GM18909 (cell line): Measurements from ENCODE around the gene CABLES2.

ENCODE experiments used
- ATAC-seq: cut with Tn5 transposase; IDR thresholded peaks from one replicate; pipeline ENCODE4 v1.9.1; 2021; ENCODE audit warnings: mild to moderate bottlenecking; ENCODE audit not compliant: unreplicated experiment, poor library complexity

Gene CABLES2

GRCh38 chr20:62353289-62354030 is 53.6 kb downstream of the CABLES2 start:
- no peak for ATAC-seq

- no peak for ATAC-seq
Observed at GRCh38 chr20:62352402-62353288, 54.4 kb downstream of the CABLES2 start.

DNA sequence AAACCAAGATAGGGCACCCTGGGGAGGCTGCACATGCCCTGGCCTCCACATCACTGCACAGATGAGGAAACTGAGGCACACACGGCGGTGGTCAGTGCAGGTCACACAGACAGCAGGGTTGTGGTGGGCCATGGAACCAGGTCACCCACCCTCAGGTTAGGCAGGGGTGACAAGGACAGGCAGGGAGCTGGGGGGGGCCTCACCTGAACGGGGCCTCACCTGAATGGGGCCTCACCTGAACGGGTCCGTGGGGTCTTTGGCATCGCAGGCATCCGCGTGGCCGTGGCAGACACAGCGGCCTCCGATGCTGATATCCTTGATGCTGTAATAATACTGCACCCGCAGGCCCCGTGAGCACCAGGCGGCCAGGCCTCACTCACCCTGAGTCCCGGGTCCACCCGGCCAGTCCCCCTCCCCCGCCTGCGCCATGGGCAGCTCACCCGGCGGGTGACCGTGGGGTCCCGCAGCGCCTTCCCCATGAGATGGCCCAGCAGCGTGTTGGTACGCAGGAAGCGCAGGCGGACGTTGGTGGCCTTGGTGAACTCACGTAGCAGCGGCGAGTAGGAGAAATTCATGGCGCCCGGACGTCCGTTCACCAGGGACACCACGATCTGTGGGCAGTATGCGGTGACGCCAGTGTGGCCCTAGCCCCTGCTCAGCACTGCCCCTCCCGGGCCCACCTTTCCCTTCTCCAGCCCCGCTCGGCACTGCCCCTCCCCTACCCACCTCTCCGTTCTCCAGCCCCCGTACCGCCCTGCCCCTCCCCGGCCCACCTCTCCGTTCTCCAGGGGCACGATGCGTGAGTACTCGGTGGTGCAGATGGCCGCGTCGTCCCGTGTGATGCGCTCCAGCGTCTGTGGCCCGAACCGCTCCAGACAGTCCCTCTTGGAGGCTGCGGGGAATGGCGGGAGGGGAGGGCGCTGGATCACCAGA is 55.4 kb downstream of the CABLES2 start:
- ATAC-seq: no peak

DNA sequence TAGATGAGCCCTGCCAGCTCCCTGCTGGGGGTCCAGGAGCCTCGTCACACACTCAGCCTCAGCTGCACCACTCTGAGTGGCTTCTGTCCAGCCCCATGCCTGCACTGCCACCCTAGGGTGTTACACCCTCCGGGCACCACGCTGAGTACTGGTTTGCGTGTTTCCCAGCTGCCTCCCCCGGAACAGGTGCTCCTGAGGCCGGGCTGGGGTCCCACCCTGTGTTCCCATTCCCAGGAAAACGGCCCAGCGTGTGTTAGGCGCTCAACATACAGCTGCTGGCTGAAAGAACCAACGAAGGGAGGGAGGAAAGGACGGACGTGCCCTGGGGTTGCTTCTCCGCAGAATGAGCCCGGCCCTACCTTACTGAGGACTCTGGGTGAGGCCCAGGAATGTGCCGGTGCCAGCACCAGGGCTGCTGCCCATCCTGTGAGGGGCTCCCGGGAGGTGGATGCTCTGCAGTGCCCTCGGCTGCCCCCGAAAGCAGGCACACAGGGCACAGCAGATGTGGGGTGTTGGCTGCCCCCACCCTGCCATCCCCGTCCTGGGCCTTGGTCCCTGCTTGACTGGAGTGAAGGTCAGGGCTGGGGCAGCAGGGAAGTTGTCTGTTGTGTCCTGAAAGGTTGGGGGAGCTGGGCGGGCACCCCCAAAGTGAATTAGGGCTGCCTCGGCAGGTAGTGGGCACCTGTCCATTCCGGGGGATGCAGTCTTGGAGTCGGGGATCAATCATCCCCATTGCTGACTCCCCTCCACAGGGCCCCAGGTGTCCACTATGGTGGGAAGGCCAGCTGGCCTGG is 56.3 kb downstream of the CABLES2 start:
- ATAC-seq: no peak

DNA sequence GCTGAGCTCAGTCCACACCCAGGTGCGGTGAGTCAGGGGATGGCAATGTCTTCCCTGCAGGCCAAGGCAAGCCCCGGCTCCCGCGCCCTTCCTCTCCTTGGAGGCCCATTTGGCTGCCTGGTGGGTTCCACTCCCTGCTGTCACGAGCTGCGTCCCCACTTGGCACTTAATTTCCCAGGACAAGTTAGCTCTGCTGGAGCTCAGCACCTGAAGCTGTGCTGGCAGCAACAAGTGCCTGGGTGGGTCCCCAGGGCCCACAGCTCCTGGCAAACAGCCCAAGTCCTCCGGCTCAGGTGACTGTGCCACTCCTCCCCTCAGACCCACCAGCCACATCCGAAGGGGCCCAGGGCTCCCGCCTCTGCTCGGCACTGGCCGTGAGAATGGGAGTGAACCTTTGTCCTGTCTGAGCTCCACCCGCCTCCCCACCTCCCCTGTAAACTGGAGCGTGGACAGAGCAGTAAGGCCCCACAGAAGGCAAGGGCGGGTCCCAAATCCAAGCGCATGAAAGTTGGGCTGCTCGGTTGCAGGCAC is 56.9 kb downstream of the CABLES2 start:
- no peak for ATAC-seq

DNA sequence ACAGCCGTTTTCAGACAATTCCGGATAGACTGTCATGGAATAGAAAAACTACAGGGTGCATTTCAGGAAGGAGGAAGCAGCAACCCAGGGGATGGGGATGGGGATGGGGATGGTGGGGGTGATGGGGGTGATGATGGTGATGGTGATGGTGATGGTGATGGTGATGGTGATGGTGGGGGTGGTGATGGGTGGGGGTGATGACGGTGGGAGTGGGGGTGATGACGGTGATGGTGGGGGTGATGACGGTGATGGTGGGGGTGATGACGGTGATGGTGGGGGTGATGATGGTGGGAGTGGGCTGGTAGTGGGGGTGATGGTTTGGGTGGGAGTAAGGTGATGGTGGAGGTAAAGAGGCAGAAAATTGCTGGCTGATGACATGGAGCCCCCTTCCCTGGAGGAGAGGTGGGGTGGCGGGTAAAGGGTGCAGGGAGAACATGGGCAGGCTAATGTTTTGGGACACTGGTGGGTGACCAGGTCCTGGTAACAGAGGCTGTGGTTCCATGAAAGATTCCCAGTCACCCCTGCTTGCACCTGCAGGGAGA is 57.5 kb downstream of the CABLES2 start:
- no peak for ATAC-seq

DNA sequence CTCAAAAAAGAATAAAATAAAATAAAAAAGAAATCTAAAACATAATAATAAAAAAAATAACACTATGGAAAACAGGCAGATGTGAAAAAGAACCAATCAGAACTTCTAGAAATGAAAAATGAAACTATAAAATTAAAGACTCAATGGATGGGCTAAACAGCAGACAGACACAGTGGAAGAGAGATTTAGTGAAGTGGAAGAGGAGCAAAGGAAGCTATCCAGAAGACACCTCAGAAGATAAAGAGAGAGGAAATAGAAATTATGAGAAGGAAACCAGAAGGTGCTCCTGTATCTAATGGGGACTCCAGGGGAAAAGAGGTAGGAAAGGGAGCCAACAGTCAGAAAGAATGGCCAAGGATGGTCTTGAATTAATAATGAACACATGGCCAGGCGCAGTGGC is 58.5 kb downstream of the CABLES2 start:
- ATAC-seq: no peak

DNA sequence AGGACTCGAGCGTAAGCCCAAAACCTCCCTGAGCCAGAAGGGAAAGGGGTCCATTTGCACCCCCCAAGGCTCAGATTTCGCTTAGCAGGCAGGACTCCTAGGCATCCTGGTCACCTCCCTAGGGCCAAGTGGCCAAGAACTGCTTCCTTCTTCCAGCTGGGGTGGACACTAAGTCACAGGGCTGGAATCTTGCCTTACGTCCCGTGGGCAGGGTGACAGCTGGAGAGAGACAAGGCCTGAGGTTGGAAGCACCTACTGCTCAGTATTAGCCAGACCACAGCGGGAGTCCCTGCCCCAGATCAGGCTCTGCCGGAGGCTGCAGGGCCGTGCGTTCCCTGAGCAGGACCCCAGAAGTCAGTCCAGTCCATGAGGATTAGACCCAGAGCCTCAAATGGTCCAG is 59.6 kb downstream of the CABLES2 start:
- ATAC-seq: no peak

GRCh38 chr20:62347151-62347404 is 60.0 kb downstream of the CABLES2 start:
- ATAC-seq: no peak

GRCh38 chr20:62346398-62347150 is 60.5 kb downstream of the CABLES2 start:
- ATAC-seq: no peak

DNA sequence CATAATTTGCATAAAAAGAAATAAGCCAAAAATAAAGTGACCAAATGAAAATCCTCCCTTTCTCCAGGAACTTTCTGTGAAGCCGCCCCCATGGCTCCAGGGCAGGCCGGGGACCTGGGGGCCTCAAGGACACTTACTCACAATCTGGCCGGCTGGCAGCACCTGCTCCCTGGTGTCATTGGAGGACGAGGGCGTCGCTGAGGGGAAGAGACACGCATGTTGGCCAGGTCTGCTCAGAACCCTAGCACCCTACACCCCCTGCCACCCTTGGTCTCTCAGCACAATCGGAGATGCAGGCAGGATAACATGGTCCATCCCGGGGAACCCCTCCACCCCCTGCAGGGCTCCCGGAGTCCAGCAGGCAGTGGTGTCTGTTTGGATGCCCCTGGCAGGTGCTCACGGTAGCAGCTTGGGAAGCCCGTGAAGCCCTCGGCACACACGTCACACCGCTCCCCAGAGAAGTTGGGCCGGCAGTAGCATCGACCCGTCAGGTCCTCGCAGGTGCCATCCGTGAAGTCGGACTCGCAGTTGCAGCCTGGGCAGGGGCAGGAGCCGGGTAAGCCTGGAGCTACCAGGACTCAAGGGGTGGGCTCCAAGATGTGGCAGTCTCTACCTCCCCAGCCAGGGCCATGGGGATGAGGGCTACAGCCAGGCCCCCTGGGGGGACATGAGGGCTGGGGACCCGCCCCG is 61.3 kb downstream of the CABLES2 start:
- ATAC-seq: no peak

DNA sequence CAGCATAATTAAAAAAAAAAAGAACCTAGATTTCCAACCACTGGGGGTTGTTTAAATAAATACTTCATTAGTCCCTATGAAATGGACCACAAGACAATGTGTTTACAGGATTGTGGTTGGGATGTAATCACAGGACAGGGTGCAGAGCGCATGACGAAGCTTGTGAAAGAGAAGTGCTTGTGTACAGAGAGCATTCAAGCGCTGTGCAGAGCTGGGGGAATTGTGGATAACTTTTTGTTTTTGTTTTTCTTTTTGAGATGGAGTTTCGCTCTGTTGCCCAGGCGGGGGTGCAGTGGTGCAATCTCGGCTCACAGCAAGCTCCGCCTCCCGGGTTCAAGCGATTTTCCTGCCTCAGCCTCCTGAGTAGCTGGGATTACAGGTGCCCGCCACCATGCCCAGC is 62.3 kb downstream of the CABLES2 start:
- ATAC-seq: no peak

- ATAC-seq: no peak
Observed at GRCh38 chr20:62344092-62344491, 63.0 kb downstream of the CABLES2 start.

DNA sequence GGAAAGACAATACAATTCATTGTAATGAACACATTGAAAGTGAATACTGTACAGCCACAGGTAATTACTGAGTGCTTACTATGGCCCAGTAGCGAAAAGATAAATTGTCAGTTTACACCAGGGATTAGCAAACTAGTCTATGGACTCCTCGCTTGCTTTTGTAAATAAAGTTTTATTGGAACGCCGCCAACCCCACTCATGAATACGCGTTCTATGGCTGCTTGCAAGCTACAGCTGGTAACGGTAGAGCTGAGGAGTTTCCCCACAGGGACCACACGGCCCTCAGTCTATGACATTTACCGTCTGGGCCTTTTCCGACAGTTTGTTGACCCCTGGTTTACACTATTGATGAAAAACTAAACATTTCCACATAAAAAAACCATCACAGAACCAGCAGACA is 64.2 kb downstream of the CABLES2 start:
- ATAC-seq: no peak

DNA sequence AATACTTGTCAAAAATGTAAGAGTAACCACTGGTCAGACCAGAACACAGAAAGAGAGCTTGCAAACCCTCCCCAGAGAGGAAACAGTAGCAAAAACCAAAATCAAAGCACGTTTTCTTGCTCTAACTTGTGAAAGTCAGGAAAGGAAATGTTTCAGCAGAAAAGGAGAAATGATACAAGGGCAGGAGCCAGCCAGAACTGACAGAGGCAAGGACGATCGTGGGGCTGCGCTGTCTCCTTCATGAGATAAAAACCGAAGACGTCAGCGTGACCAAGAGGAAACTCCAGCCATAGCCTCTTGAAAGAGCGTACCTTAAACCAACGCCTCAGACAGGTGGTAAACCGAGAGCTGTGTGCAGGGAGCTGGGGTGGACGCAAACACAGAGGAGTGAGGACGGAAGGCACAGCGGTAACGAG is 67.4 kb downstream of the CABLES2 start:
- peak; percentile 67 for ATAC-seq
